A549 (cell line): ENCODE measurements around the gene OR10H3.

Experiments used
- CHD2 ChIP-seq: fragments of 150-350 bp; IDR thresholded peaks from 2 replicates; pipeline ENCODE4 v1.6.1; 2014; ENCODE audit warnings: low read length; ENCODE audit not compliant: partially characterized antibody
- EP300 ChIP-seq, 2 experiments: fragments of >200 bp; sonication (Bioruptor Twin); formaldehyde crosslinking; IDR thresholded peaks; 2 replicates in 1 of 2; 3 replicates in 1 of 2; pipeline ENCODE4 v1.6.1; 2016 to 2017
- POLR2A ChIP-seq: IDR thresholded peaks from 2 replicates; pipeline ENCODE4 v1.6.1; 2012; ENCODE audit warnings: mild to moderate bottlenecking, low read length
- TF ChIP-seq, protein P1 (sequence below): fragments of >200 bp; sonication (Bioruptor Twin); formaldehyde crosslinking; IDR thresholded peaks from 3 replicates; pipeline ENCODE4 v1.5.1; 2016

DNA sequence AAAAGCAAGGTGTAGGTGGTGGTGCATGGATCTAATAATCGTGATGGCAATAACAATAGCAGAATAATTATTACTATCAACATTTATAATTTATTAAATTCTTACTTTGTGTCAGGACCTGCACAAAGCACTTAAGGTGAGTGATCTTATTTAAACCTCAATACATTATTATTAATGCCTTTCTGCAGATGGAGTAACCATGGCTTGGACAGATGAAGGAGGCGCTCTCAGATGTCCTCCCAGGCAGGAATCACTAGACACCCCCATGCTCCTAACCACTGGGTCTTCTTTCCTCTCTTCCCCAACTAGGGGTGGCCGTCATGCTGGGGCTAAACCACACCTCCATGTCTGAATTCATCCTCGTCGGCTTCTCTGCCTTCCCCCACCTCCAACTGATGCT, 10.1 kb upstream of the OR10H3 start, which contains the start of gene OR10H2:
- TF ChIP-seq POLR2A: no peak
- TF ChIP-seq, protein P1, sequence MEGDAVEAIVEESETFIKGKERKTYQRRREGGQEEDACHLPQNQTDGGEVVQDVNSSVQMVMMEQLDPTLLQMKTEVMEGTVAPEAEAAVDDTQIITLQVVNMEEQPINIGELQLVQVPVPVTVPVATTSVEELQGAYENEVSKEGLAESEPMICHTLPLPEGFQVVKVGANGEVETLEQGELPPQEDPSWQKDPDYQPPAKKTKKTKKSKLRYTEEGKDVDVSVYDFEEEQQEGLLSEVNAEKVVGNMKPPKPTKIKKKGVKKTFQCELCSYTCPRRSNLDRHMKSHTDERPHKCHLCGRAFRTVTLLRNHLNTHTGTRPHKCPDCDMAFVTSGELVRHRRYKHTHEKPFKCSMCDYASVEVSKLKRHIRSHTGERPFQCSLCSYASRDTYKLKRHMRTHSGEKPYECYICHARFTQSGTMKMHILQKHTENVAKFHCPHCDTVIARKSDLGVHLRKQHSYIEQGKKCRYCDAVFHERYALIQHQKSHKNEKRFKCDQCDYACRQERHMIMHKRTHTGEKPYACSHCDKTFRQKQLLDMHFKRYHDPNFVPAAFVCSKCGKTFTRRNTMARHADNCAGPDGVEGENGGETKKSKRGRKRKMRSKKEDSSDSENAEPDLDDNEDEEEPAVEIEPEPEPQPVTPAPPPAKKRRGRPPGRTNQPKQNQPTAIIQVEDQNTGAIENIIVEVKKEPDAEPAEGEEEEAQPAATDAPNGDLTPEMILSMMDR: no peak
- no peak for TF ChIP-seq EP300 (IDR thresholded peaks at IDR 0.05)
- no peak for TF ChIP-seq CHD2
